Tibial nerve (tissue), 4 donors: Measurements from ENCODE around the gene MOAP1. TPM values are rescaled to one million over a fixed set of nuclear protein-coding genes. Genes with fewer than 3 reads are reported as not detected.

ENCODE experiments used
- DNase-seq, 2 donors: peaks; one replicate each; pipeline ENCODE4 v3.0.0-alpha.2; 2019; ENCODE audit warnings: low spot score in 2 of 2
- H3K27ac ChIP-seq, 4 donors: fragments of 200-600 bp; sonication (generic) in 3 of 4; one replicate each; pipeline ENCODE4 v1.5.1; 2017 to 2019; ENCODE audit warnings: mild to moderate bottlenecking in 1 of 4
- H3K27me3 ChIP-seq, 2 donors: fragments of 200-600 bp; sonication (generic) in 1 of 2; one replicate each; pipeline versions ENCODE4 v1.5.1 to v1.6.0; 2017 to 2019
- H3K36me3 ChIP-seq, 3 donors: fragments of 200-600 bp; sonication (generic); one replicate each; pipeline ENCODE4 v1.5.1; 2018 to 2019
- H3K4me1 ChIP-seq, 4 donors: fragments of 200-600 bp; sonication (generic) in 3 of 4; one replicate each; pipeline ENCODE4 v1.5.1; 2017 to 2019
- H3K4me3 ChIP-seq, 4 donors: fragments of 200-600 bp; sonication (generic) in 3 of 4; one replicate each; pipeline ENCODE4 v1.5.1; 2017 to 2019; ENCODE audit warnings: mild to moderate bottlenecking in 1 of 4, moderate library complexity in 1 of 4
- H3K9me3 ChIP-seq, 4 donors: fragments of 200-600 bp; sonication (generic) in 3 of 4; one replicate each; pipeline ENCODE4 v1.5.1; 2017 to 2019
- EP300 ChIP-seq, 2 donors: sonication (generic); formaldehyde crosslinking; IDR thresholded peaks; one replicate each; pipeline ENCODE4 v1.6.1; 2017; ENCODE audit warnings: antibody characterized with exemption in 2 of 2, mild to moderate bottlenecking in 1 of 2
- POLR2A ChIP-seq, 2 donors: fragments of 450-650 bp; IDR thresholded peaks; one replicate each; pipeline ENCODE4 v1.6.1; 2017; ENCODE audit warnings: antibody characterized with exemption in 2 of 2, mild to moderate bottlenecking in 2 of 2, moderate library complexity in 2 of 2
- WGBS, 2 donors: methylation state at CpG; one replicate each; pipeline ENCODE4 v1.1.5; 2018; 5-methylcytosine and 5-hydroxymethylcytosine counted together
- total RNA-seq, 4 donors: library from RNA; depleted of rRNA; stranded (reverse); fragments of >200 nt; gene quantifications; one replicate each; pipeline ENCODE4 v1.1.0, GENCODE V29; 2016
- TF ChIP-seq, protein P1 (sequence below), 5 experiments: fragments of 200-600 bp in 3 of 5; fragments of 450-650 bp in 2 of 5; sonication (generic) in 3 of 5; IDR thresholded peaks; one replicate each; pipeline ENCODE4 v1.5.1; 2016 to 2019; ENCODE audit warnings: antibody characterized with exemption in 5 of 5, mild to moderate bottlenecking in 3 of 5, moderate library complexity in 2 of 5

The MOAP1 gene
- total RNA-seq, 4 donors from 2014 or later: 21.8 to 29.3 (median 23.4) TPM

DNA sequence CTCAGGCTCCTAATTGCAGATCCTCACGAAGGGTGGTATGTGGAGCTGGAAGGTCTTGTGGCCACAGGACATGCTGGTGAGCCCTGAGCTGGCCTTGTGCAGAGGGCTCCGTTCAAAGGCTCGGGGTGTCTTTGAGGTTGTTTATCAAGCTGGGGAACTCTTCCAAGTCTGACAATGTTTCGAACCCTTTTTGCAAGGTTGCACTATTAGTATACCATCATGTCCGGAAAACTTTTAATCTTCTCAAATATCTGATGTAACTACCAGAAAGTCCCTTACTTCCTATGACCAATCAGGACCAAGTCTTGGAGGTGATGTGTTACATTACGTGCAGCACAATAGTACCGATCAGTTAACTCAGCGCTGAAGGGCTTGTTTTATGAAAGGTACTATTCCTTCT, 43.9 kb upstream of the MOAP1 start:
- Histone ChIP-seq H3K36me3 (peaks cover 0 to 60% (median 3%) of the 10 kb centered on the region in 3 donors), H3K4me1 (peaks cover 0 to 17% (median 0%) of the 10 kb centered on the region in 4 donors), H3K9me3 (no peaks in the 10 kb centered on the region), H3K27ac (no peak overlapping the region), H3K27me3 (no peaks in the 10 kb centered on the region), H3K4me3 (no peak overlapping the region)
- TF ChIP-seq EP300 (IDR thresholded peaks at IDR 0.05): no peak
- no peak for TF ChIP-seq POLR2A (IDR thresholded peaks at IDR 0.05)
- TF ChIP-seq, protein P1, sequence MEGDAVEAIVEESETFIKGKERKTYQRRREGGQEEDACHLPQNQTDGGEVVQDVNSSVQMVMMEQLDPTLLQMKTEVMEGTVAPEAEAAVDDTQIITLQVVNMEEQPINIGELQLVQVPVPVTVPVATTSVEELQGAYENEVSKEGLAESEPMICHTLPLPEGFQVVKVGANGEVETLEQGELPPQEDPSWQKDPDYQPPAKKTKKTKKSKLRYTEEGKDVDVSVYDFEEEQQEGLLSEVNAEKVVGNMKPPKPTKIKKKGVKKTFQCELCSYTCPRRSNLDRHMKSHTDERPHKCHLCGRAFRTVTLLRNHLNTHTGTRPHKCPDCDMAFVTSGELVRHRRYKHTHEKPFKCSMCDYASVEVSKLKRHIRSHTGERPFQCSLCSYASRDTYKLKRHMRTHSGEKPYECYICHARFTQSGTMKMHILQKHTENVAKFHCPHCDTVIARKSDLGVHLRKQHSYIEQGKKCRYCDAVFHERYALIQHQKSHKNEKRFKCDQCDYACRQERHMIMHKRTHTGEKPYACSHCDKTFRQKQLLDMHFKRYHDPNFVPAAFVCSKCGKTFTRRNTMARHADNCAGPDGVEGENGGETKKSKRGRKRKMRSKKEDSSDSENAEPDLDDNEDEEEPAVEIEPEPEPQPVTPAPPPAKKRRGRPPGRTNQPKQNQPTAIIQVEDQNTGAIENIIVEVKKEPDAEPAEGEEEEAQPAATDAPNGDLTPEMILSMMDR (IDR thresholded peaks at IDR 0.05): no peak
- no peak for DNase-seq
- 92 to 99% methylated on average over 8 of the region's 8 CpGs for WGBS, 2 donors

DNA sequence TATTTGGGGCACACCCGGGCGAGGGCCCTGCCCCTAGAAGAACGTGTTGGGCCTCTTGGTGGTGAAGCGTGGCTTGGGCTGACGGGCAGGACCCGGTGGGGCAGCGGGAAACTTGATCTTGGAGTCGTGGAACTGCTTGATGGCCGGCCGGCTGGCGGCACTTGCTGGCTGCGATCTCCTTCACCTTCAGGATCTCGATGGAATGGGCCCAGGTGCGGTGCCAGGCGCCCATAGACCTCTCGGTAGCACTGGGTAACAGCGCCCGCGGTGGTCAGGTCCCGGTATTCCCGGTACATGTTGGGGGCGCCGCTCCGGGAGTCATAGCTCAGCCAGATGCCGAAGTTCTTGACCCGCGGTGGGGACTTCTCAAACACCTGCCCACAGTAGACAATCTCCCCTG, 38.9 kb upstream of the MOAP1 start:
- no peaks in the 10 kb centered on the region for H3K4me1 ChIP-seq
- WGBS, 2 donors: 96 to 98% methylated on average over 26 to 27 of the region's 27 CpGs
- no peaks in the 10 kb centered on the region for H3K9me3 ChIP-seq
- DNase-seq: no peak
- H3K4me3 ChIP-seq: no peak overlapping the region
- TF ChIP-seq POLR2A (IDR thresholded peaks at IDR 0.05) (no peak), EP300 (IDR thresholded peaks at IDR 0.05) (no peak)
- TF ChIP-seq, protein P1 (IDR thresholded peaks at IDR 0.05): no peak
- H3K36me3 ChIP-seq: peaks cover 3 to 97% (median 3%) of the 10 kb centered on the region in 3 donors
- H3K27ac ChIP-seq: no peak overlapping the region
- no peaks in the 10 kb centered on the region for H3K27me3 ChIP-seq

DNA sequence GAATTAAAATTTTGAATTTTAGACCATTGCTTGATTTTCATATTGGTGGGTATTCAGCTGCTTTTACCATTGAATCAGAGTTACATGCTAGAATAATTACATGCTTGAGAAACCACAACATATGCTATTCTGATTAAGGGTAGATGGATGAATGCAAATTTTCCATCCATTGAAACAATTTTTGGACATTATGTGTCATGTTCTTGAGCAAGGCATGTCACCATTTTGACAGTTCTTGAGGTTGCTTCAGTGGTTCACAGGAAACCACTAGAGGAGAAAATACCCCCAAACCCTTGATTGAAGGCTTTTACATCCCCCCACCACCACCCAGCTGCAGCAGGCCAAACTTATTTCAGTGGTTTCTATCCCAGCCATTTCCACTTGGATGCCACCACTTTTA, 35.8 kb upstream of the MOAP1 start:
- Histone ChIP-seq H3K27ac (no peak overlapping the region), H3K9me3 (no peaks in the 10 kb centered on the region), H3K27me3 (no peaks in the 10 kb centered on the region), H3K36me3 (peaks cover 0 to 98% (median 5%) of the 10 kb centered on the region in 3 donors), H3K4me3 (no peak overlapping the region), H3K4me1 (no peaks in the 10 kb centered on the region)
- TF ChIP-seq, protein P1 (IDR thresholded peaks at IDR 0.05): no peak
- TF ChIP-seq POLR2A (IDR thresholded peaks at IDR 0.05) (no peak), EP300 (IDR thresholded peaks at IDR 0.05) (no peak)
- DNase-seq: no peak

DNA sequence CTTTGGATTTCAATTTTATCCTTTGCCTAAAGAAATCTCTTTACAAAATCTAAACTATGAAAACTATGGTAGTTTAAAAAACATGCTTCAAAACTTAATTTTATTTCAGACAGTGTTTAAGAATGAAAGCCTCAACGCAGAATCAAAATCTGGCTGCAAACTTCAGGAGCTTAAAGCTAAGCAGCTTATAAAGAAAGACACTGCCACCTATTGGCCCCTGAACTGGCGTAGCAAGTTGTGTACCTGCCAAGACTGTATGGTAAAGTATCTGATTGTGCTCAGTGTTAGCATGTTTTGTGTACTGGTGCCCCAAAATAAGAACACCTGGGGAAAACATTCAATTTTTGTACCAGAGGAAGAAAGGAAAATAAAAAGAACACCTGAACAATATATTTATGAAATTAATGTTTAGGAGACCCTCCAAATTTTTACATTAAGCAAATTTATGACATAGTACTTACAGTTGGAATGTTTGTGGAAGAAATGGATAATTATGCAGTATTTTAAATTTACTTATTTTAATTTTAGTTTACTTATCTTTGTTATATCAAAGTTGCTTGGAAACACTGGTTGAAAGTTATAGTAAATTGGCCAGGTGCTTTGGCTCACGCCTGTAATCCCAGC, 34.5 kb upstream of the MOAP1 start:
- no peaks in the 10 kb centered on the region for H3K4me1 ChIP-seq
- WGBS, 2 donors: 57 to 60% methylated on average over 3 of the region's 3 CpGs
- peaks cover 0 to 96% (median 14%) of the 10 kb centered on the region in 3 donors for H3K36me3 ChIP-seq
- TF ChIP-seq, protein P1 (IDR thresholded peaks at IDR 0.05): peak in 1 of 5 experiments; percentile 39
- TF ChIP-seq EP300 (IDR thresholded peaks at IDR 0.05) (no peak), POLR2A (IDR thresholded peaks at IDR 0.05) (no peak)
- no peak overlapping the region for H3K27ac ChIP-seq
- H3K27me3 ChIP-seq: no peaks in the 10 kb centered on the region
- peak in 1 of 2 donors; percentile 26 for DNase-seq
- no peak overlapping the region for H3K4me3 ChIP-seq
- H3K9me3 ChIP-seq: no peaks in the 10 kb centered on the region

DNA sequence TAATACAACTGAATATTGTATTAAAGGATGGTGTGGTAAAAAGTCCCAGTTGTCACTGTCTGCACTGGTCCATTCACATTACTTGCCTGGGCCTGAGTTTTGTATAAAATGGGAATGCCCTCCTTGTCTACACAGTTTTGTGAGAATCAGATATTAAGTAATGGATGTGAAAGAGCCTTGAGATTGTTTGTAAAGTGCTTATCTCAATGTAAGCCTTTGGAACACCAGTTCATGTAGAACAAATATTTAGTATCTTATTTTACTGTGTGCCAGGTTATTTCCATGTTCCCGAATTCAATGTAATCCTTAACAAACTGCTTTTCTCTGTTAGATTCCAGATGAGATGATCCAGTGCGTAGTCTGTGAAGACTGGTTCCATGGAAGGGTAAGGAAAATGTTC, 29.9 kb upstream of the MOAP1 start:
- peaks cover 0 to 4% (median under 1%) of the 10 kb centered on the region in 4 donors for H3K4me1 ChIP-seq
- peaks cover 0 to 87% (median 23%) of the 10 kb centered on the region in 3 donors for H3K36me3 ChIP-seq
- no peak overlapping the region for H3K27ac ChIP-seq
- no peaks in the 10 kb centered on the region for H3K27me3 ChIP-seq
- no peaks in the 10 kb centered on the region for H3K9me3 ChIP-seq
- TF ChIP-seq, protein P1 (IDR thresholded peaks at IDR 0.05): no peak
- TF ChIP-seq EP300 (IDR thresholded peaks at IDR 0.05) (no peak), POLR2A (IDR thresholded peaks at IDR 0.05) (no peak)
- H3K4me3 ChIP-seq: no peak overlapping the region
- DNase-seq: no peak
- WGBS, 2 donors: 95 to 98% methylated on average over 2 of the region's 2 CpGs
